Measurements from ENCODE around the gene OR10Z1. TPM values are rescaled to one million over a fixed set of nuclear protein-coding genes. Genes with fewer than 3 reads are reported as not detected.

The OR10Z1 gene
- total RNA-seq, 1 donor from 2014 or later = 3.6 TPM

Other genes starting within 250 kb of the OR10Z1 start
- gene OR10T2, start 205.8 kb upstream of the OR10Z1 start, total RNA-seq (ENCODE audit: insufficient read depth, low replicate concordance) = 5.1 TPM
- 8.2 TPM for gene OR10K2, start 179.0 kb upstream of the OR10Z1 start, total RNA-seq (ENCODE audit: insufficient read depth, low replicate concordance)
- gene OR10K1, start 143.4 kb upstream of the OR10Z1 start, total RNA-seq (ENCODE audit: insufficient read depth, low replicate concordance) = 1.7 TPM
- 14.0 TPM for gene OR10R2, start 133.0 kb upstream of the OR10Z1 start, total RNA-seq (ENCODE audit: insufficient read depth, low replicate concordance)
- 7.7 TPM for gene OR6Y1, start 50.9 kb upstream of the OR10Z1 start, total RNA-seq (ENCODE audit: insufficient read depth, low replicate concordance)
- 7.9 TPM for gene OR6P1, start 34.7 kb upstream of the OR10Z1 start, total RNA-seq (ENCODE audit: insufficient read depth, low replicate concordance)
- 5.1 TPM for gene OR10X1, start 25.4 kb upstream of the OR10Z1 start, total RNA-seq (ENCODE audit: insufficient read depth, low replicate concordance)
- gene SPTA1, start 81.4 kb downstream of the OR10Z1 start, total RNA-seq (ENCODE audit: insufficient read depth, low replicate concordance) = 3.9 TPM
- 9.1 TPM for gene OR6K2, start 95.4 kb downstream of the OR10Z1 start, total RNA-seq (ENCODE audit: insufficient read depth, low replicate concordance)
- gene OR6K3, start 115.5 kb downstream of the OR10Z1 start, total RNA-seq (ENCODE audit: insufficient read depth, low replicate concordance) = 6.3 TPM
- 10.1 TPM for gene OR6K6, start 149.5 kb downstream of the OR10Z1 start, total RNA-seq (ENCODE audit: insufficient read depth, low replicate concordance)
- gene OR6N1, start 166.9 kb downstream of the OR10Z1 start, total RNA-seq (ENCODE audit: insufficient read depth, low replicate concordance) = 2.2 TPM
- gene OR6N2, start 175.9 kb downstream of the OR10Z1 start, total RNA-seq (ENCODE audit: insufficient read depth, low replicate concordance) = 6.3 TPM
- 15.9 TPM for gene MNDA, start 226.1 kb downstream of the OR10Z1 start, total RNA-seq (ENCODE audit: insufficient read depth, low replicate concordance)